ENCODE data around the gene GRP. TPM values are rescaled to one million over a fixed set of nuclear protein-coding genes. Genes with fewer than 3 reads are reported as not detected.

GRP gene
- total and polyA plus RNA-seq, 2 donors from 2014 or later: not detected

DNA sequence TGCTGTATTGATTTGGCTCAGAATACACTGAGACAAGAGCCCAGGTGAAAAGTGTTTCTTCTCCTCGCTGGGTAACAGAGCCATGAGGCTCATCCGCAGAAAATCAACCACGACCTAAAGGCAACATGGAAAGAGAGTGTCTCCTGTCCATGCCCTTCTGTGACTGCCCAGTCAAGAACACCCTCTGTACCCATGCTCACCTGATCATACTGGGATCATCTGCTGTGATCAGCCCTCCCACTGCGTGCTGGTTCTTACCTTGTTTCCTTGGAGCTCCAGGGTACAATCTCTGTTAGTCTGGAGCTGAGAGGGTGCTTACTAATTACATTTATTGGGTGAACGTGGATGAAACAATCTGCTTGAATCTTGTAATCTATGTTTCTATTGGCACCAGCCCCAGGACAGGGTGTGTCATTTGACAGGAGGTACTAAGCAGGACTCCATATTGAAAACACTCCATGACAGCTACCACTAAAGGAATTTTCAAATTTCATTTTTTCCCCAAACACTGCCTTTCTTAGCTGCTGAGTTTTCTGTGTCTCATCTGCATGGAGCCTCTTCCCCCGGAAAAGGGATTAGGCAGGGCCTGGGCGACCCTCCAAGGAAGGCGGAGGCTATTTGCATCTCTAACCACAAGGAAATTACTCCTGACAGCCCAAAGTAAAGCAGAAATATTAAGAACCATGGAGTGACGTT is 39.7 kb upstream of the GRP start:
- H3K36me3 ChIP-seq (ENCODE audit: control insufficient read depth in 2 of 3, insufficient read depth in 3 of 3, low read length in 3 of 3): no peaks in the 10 kb centered on the region

DNA sequence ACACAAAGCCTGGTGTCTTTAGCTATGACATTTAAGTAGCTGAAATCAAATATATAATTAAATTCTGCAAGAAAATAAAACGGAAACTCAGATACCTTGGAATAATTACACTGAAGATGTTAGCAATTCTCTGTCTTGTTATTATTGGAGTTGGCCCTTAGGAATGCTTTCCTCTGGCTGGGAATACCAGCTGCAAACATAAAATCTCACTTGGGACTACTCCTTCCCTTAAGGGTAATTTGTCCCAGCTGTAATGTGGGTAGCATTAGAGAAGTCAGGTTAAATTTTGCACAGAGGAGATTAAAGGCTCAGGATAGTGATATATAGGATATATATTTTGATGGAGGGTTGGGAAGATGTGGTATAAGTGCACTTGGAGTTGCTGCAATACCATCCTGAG is 37.3 kb upstream of the GRP start:
- H3K9me3 ChIP-seq (ENCODE audit: control insufficient read depth in 2 of 3, insufficient read depth in 1 of 3, low read length in 3 of 3): no peaks in the 10 kb centered on the region
- no peaks in the 10 kb centered on the region for H3K36me3 ChIP-seq (ENCODE audit: control insufficient read depth in 2 of 3, insufficient read depth in 3 of 3, low read length in 3 of 3)
- H3K9ac ChIP-seq (ENCODE audit: low read length in 3 of 3): no peak overlapping the region
- no peak overlapping the region for H3K4me3 ChIP-seq (ENCODE audit: low read length in 3 of 3)
- DNase-seq (no peak), FAIRE-seq (no peak)
- H3K27ac ChIP-seq (ENCODE audit: low read depth in 2 of 2, low read length in 2 of 2): no peak overlapping the region
- H3K27me3 ChIP-seq (ENCODE audit: control insufficient read depth, insufficient read depth, low read length): no peaks in the 10 kb centered on the region
- no peaks in the 10 kb centered on the region for H3K4me1 ChIP-seq (ENCODE audit: control insufficient read depth in 2 of 3, insufficient read depth in 2 of 3, low read depth in 1 of 3, low read length in 3 of 3)
- TF ChIP-seq, protein P1, sequence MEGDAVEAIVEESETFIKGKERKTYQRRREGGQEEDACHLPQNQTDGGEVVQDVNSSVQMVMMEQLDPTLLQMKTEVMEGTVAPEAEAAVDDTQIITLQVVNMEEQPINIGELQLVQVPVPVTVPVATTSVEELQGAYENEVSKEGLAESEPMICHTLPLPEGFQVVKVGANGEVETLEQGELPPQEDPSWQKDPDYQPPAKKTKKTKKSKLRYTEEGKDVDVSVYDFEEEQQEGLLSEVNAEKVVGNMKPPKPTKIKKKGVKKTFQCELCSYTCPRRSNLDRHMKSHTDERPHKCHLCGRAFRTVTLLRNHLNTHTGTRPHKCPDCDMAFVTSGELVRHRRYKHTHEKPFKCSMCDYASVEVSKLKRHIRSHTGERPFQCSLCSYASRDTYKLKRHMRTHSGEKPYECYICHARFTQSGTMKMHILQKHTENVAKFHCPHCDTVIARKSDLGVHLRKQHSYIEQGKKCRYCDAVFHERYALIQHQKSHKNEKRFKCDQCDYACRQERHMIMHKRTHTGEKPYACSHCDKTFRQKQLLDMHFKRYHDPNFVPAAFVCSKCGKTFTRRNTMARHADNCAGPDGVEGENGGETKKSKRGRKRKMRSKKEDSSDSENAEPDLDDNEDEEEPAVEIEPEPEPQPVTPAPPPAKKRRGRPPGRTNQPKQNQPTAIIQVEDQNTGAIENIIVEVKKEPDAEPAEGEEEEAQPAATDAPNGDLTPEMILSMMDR (IDR thresholded peaks at IDR 0.05; ENCODE audit: borderline replicate concordance, extremely low read depth, insufficient read depth): no peak
- intact Hi-C loops (cut with DNase I): no loop called here

More for the DNA sequence above, 39.7 kb upstream of the GRP start:
- intact Hi-C loops (cut with DNase I): no loop called here
- Histone ChIP-seq H3K9me3 (ENCODE audit: control insufficient read depth in 2 of 3, insufficient read depth in 1 of 3, low read length in 3 of 3) (no peaks in the 10 kb centered on the region), H3K9ac (ENCODE audit: low read length in 3 of 3) (no peak overlapping the region), H3K27me3 (ENCODE audit: control insufficient read depth, insufficient read depth, low read length) (no peaks in the 10 kb centered on the region), H3K4me3 (ENCODE audit: low read length in 3 of 3) (no peak overlapping the region), H3K4me1 (ENCODE audit: control insufficient read depth in 2 of 3, insufficient read depth in 2 of 3, low read depth in 1 of 3, low read length in 3 of 3) (no peaks in the 10 kb centered on the region), H3K27ac (ENCODE audit: low read depth in 2 of 2, low read length in 2 of 2) (no peak overlapping the region)
- TF ChIP-seq, protein P1 (IDR thresholded peaks at IDR 0.05; ENCODE audit: borderline replicate concordance, extremely low read depth, insufficient read depth): no peak
- FAIRE-seq: no peak
- peak in 1 of 5 donors; percentile 6 for DNase-seq

DNA sequence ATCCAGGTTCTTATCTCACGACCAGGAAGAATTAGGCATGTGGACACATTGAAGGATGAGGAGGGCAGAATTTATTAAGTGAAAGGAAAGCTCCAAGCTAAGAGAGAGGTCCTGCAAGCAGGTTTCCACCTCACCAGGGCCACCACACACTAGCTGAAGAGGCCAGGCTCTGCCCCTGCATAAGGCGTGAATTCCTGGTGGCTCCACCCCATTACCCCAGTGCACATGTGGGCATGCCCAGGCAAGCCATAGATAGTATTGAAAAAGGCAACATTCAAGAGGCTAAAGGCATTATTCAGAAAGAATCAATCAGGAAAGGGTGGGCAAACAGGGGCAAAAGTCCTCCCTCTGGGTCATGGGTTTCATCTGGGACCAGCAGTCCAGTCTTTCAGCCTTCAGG is 30.9 kb upstream of the GRP start:
- Histone ChIP-seq H3K36me3 (ENCODE audit: control insufficient read depth in 2 of 3, insufficient read depth in 3 of 3, low read length in 3 of 3) (no peaks in the 10 kb centered on the region), H3K27me3 (ENCODE audit: control insufficient read depth, insufficient read depth, low read length) (no peaks in the 10 kb centered on the region), H3K9me3 (ENCODE audit: control insufficient read depth in 2 of 3, insufficient read depth in 1 of 3, low read length in 3 of 3) (no peaks in the 10 kb centered on the region), H3K4me1 (ENCODE audit: control insufficient read depth in 2 of 3, insufficient read depth in 2 of 3, low read depth in 1 of 3, low read length in 3 of 3) (no peaks in the 10 kb centered on the region), H3K9ac (ENCODE audit: low read length in 3 of 3) (no peak overlapping the region), H3K27ac (ENCODE audit: low read depth in 2 of 2, low read length in 2 of 2) (no peak overlapping the region), H3K4me3 (ENCODE audit: low read length in 3 of 3) (no peak overlapping the region)
- DNase-seq (no peak), FAIRE-seq (no peak)
- intact Hi-C loops (cut with DNase I): no loop called here
- TF ChIP-seq, protein P1 (IDR thresholded peaks at IDR 0.05; ENCODE audit: borderline replicate concordance, extremely low read depth, insufficient read depth): no peak

DNA sequence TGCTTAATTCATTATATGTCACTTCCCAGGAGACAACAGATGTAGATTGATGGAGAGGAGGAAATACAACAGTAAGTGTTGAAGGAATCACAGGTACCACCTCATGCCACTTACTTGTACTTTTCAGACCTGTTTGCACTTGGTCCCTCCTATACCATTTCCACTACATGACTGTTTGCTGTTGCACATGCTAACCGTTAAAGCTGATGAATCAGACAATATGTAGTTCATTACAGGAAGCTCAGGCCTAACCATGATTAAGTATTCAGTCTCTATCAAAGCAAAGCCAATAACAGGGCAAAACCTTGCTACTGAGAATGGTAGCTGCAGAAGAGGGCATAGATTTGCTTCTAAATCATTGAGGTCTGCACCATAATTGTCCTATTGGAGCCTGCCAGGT is 30.2 kb upstream of the GRP start:
- H3K27me3 ChIP-seq (ENCODE audit: control insufficient read depth, insufficient read depth, low read length): no peaks in the 10 kb centered on the region
- H3K4me3 ChIP-seq (ENCODE audit: low read length in 3 of 3): no peak overlapping the region
- FAIRE-seq (no peak), DNase-seq (no peak)
- no peak overlapping the region for H3K27ac ChIP-seq (ENCODE audit: low read depth in 2 of 2, low read length in 2 of 2)
- intact Hi-C loops (cut with DNase I): no loop called here
- TF ChIP-seq, protein P1 (IDR thresholded peaks at IDR 0.05; ENCODE audit: borderline replicate concordance, extremely low read depth, insufficient read depth): no peak
- H3K9ac ChIP-seq (ENCODE audit: low read length in 3 of 3): no peak overlapping the region
- H3K36me3 ChIP-seq (ENCODE audit: control insufficient read depth in 2 of 3, insufficient read depth in 3 of 3, low read length in 3 of 3): no peaks in the 10 kb centered on the region
- H3K9me3 ChIP-seq (ENCODE audit: control insufficient read depth in 2 of 3, insufficient read depth in 1 of 3, low read length in 3 of 3): no peaks in the 10 kb centered on the region
- no peaks in the 10 kb centered on the region for H3K4me1 ChIP-seq (ENCODE audit: control insufficient read depth in 2 of 3, insufficient read depth in 2 of 3, low read depth in 1 of 3, low read length in 3 of 3)
